ENCODE data around the gene NKIRAS2.

Gene NKIRAS2

DNA sequence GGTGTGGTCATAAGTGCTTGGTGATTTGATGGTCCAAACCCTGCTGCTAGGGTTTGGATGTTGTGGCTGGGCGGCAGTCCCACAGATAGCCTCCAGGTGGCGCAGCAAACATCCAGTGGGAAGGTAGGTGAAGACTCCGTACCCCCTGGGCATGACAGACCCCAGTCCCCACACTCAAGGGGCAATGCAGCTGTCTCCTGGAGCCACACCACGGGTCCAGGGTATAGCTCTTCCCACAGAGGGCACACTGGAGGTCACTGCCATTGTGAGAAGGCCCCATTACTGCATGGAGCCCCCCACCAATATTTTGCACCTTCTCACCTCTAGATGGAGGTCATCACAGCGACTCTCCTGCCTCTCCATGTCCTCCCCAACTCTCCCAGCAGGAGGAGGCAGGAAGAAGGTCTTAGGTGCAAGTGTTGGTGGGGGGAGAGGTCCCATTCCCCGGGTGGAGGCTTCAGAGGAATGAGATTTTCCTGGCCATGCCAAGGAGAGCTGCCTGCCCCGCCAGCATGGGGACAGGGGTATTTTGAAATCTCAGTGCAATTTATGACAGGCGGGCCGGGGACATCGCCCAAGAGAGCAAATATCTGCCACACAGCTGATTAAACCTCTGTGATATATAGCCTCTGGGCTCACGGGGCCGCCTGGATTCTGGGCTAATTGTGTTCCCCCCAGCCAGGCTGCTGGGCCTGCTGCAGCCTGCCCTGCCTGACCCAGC lies 47.6 kb downstream of the NKIRAS2 start:
- no peak overlapping the region for H3K4me3 ChIP-seq (ENCODE audit: low read depth, low read length)
- TF ChIP-seq, protein P1, sequence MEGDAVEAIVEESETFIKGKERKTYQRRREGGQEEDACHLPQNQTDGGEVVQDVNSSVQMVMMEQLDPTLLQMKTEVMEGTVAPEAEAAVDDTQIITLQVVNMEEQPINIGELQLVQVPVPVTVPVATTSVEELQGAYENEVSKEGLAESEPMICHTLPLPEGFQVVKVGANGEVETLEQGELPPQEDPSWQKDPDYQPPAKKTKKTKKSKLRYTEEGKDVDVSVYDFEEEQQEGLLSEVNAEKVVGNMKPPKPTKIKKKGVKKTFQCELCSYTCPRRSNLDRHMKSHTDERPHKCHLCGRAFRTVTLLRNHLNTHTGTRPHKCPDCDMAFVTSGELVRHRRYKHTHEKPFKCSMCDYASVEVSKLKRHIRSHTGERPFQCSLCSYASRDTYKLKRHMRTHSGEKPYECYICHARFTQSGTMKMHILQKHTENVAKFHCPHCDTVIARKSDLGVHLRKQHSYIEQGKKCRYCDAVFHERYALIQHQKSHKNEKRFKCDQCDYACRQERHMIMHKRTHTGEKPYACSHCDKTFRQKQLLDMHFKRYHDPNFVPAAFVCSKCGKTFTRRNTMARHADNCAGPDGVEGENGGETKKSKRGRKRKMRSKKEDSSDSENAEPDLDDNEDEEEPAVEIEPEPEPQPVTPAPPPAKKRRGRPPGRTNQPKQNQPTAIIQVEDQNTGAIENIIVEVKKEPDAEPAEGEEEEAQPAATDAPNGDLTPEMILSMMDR (IDR thresholded peaks at IDR 0.05; ENCODE audit: borderline replicate concordance, insufficient read depth, low read depth, low read length): peak; percentile 95

DNA sequence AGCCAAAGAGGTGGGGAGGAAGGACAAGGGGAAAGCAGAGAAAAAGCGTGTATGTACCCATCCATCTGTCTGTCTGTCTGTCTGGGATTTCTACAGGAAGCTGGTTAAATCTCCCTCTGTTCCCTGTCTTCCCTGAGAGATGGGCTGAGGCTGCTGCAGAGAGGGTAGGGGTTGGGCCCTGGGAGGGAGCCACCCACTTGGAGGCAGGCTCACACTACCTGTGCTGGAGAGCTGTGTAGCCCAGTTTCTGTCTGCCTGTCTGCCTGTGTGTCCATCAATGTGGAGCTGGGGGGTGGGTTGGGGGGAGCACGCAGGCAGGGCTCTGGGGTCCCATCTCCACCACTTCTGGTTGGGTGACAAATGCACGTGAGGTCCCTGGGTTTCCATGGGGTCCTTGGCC lies 49.1 kb downstream of the NKIRAS2 start:
- TF ChIP-seq, protein P1 (IDR thresholded peaks at IDR 0.05; ENCODE audit: borderline replicate concordance, insufficient read depth, low read depth, low read length): no peak
- H3K4me3 ChIP-seq (ENCODE audit: low read depth, low read length): no peak overlapping the region

DNA sequence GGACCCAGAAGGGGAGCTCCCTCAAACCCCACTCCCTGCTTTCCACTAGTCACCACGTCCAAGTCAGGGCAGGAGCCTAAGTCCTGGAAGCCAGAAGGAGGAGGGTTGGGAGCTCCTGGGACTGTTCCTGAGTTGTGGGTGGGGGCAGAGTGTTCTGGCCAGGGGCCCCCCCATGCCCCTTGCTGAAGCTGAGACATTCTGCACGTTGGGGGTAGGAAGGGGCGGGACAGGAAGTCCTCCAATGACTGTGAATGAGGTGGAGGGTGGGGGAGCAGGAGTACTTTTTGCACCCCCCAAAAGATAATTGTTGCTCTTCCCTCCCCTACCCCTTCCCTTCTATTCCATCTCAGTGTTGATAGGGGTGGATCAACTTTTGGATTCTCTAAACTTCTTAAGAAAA lies 51.9 kb downstream of the NKIRAS2 start:
- H3K4me3 ChIP-seq (ENCODE audit: low read depth, low read length): no peak overlapping the region
- TF ChIP-seq, protein P1 (IDR thresholded peaks at IDR 0.05; ENCODE audit: borderline replicate concordance, insufficient read depth, low read depth, low read length): no peak

DNA sequence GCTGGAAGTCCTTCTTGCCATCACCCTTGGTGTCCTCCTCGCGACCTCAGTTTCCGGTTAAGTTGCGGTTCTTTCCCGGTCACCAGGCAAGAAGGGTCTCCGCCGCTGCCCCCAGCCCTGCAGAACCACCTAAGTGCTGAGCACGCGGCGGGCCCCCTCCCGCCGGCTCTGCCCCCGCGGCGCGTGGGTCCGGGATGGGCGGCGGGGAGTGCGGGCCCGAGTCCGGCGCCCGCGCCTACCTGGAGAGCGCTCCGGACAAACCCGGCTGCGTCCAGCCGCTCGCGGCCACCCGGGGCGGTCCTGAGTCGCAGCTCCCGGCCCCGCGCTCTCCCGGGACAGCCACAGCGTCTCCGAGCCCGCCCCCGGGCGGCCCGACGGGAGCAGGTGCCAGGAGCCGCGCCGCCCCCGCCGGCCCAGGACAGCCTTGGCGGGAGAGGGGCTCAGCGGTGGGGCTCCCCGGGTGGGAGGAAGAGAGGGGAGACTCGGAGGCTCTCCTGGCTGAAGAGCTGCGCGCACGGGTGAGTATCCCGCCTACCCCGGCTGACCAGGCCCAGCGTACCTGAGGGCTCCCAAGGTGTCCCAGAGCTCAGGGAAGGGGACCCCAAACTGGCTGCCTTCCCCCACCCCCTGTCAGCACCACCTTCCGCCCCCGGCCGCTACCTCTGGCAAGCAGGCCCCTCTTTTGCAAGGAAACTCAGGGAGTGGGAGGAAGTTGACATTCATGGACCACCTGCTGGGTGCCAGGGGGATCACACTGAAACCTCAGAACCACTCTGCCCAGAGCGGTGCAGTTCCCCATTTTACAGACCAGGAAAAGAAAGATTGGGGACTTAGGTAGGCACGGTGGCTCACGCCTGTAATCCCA lies 52.7 kb downstream of the NKIRAS2 start:
- no peak overlapping the region for H3K4me3 ChIP-seq (ENCODE audit: low read depth, low read length)
- TF ChIP-seq, protein P1 (IDR thresholded peaks at IDR 0.05; ENCODE audit: borderline replicate concordance, insufficient read depth, low read depth, low read length): no peak

All from GM12875 (cell line).